Mononuclear cell (primary cell): ENCODE results near the gene CHI3L2. TPM values are rescaled to one million over a fixed set of nuclear protein-coding genes. Genes with fewer than 3 reads are reported as not detected.

Experiments used
- H3K27me3 ChIP-seq: 2 replicates; pipeline ENCODE4 v1.6.0; 2011; ENCODE audit warnings: low read length, control low read depth; ENCODE audit not compliant: insufficient read depth
- H3K4me1 ChIP-seq: 2 replicates; pipeline ENCODE4 v1.5.1; 2011; ENCODE audit warnings: mild to moderate bottlenecking, low read length, control low read depth; ENCODE audit not compliant: insufficient read depth
- H3K4me3 ChIP-seq: 2 replicates; pipeline ENCODE4 v1.5.1; 2011; ENCODE audit warnings: mild to moderate bottlenecking, low read length, moderate library complexity
- H3K9me3 ChIP-seq: 2 replicates; pipeline ENCODE4 v1.5.1; 2011; ENCODE audit warnings: low read depth, mild to moderate bottlenecking, control low read depth, low read length
- total RNA-seq: library from RNA; depleted of rRNA; stranded (reverse); fragments of >200 nt; gene quantifications from one replicate; pipeline ENCODE4 v1.2.3, GENCODE V29; 2012

The CHI3L2 gene
- total RNA-seq, 1 donor, result 12.9 TPM

GRCh38 chr1:111198836-111199235 lies 28.7 kb upstream of the CHI3L2 start:
- Histone ChIP-seq H3K4me3 (peak overlapping the region; percentile 55), H3K4me1 (peaks cover 98% of the 10 kb centered on the region), H3K9me3 (no peaks in the 10 kb centered on the region), H3K27me3 (no peaks in the 10 kb centered on the region)

GRCh38 chr1:111199329-111199728 lies 28.2 kb upstream of the CHI3L2 start:
- H3K9me3 ChIP-seq, result no peaks in the 10 kb centered on the region
- H3K27me3 ChIP-seq, result no peaks in the 10 kb centered on the region
- H3K4me3 ChIP-seq, result peak overlapping the region; percentile 55
- peaks cover 94% of the 10 kb centered on the region for H3K4me1 ChIP-seq

- H3K4me1 ChIP-seq, result peaks cover 94% of the 10 kb centered on the region
Observed at GRCh38 chr1:111199881-111200801, 27.4 kb upstream of the CHI3L2 start, which contains the start of gene DENND2D. Gene DENND2D, minus strand, starts transcription at chr1:111200646. Its CDS starts 187 bp downstream, at chr1:111200459.

GRCh38 chr1:111200802-111201161 lies 26.7 kb upstream of the CHI3L2 start:
- Histone ChIP-seq H3K4me1 (peaks cover 92% of the 10 kb centered on the region), H3K9me3 (no peaks in the 10 kb centered on the region), H3K4me3 (peak overlapping the region; percentile 55), H3K27me3 (no peaks in the 10 kb centered on the region)

More at GRCh38 chr1:111199881-111200801, 27.4 kb upstream of the CHI3L2 start, which contains the start of gene DENND2D:
- H3K27me3 ChIP-seq, result no peaks in the 10 kb centered on the region
- H3K9me3 ChIP-seq, result no peaks in the 10 kb centered on the region
- peak within 1 kb of the TSS; percentile 55 for H3K4me3 ChIP-seq

- peaks cover 91% of the 10 kb centered on the region for H3K4me1 ChIP-seq
- no peaks in the 10 kb centered on the region for H3K9me3 ChIP-seq
- peak overlapping the region; percentile 55 for H3K4me3 ChIP-seq
- no peaks in the 10 kb centered on the region for H3K27me3 ChIP-seq
Observed at GRCh38 chr1:111201275-111202090, 26.0 kb upstream of the CHI3L2 start.

GRCh38 chr1:111202366-111202706 lies 25.2 kb upstream of the CHI3L2 start:
- Histone ChIP-seq H3K27me3 (no peaks in the 10 kb centered on the region), H3K4me1 (peaks cover 91% of the 10 kb centered on the region), H3K4me3 (no peak overlapping the region), H3K9me3 (no peaks in the 10 kb centered on the region)

GRCh38 chr1:111202707-111203623 lies 24.5 kb upstream of the CHI3L2 start:
- Histone ChIP-seq H3K27me3 (no peaks in the 10 kb centered on the region), H3K4me1 (peaks cover 86% of the 10 kb centered on the region), H3K4me3 (peak overlapping the region; percentile 48), H3K9me3 (no peaks in the 10 kb centered on the region)

- Histone ChIP-seq H3K4me3 (peak overlapping the region; percentile 48), H3K9me3 (no peaks in the 10 kb centered on the region), H3K27me3 (no peaks in the 10 kb centered on the region), H3K4me1 (peaks cover 78% of the 10 kb centered on the region)
Observed at GRCh38 chr1:111203681-111204200, 23.8 kb upstream of the CHI3L2 start.

GRCh38 chr1:111204201-111204982 lies 23.1 kb upstream of the CHI3L2 start:
- H3K9me3 ChIP-seq, result no peaks in the 10 kb centered on the region
- peak overlapping the region; percentile 48 for H3K4me3 ChIP-seq
- no peaks in the 10 kb centered on the region for H3K27me3 ChIP-seq
- peaks cover 72% of the 10 kb centered on the region for H3K4me1 ChIP-seq

- Histone ChIP-seq H3K27me3 (no peaks in the 10 kb centered on the region), H3K4me3 (peak overlapping the region; percentile 48), H3K4me1 (peaks cover 64% of the 10 kb centered on the region), H3K9me3 (no peaks in the 10 kb centered on the region)
Observed at GRCh38 chr1:111204983-111205713, 22.4 kb upstream of the CHI3L2 start.

GRCh38 chr1:111205714-111206050 lies 21.8 kb upstream of the CHI3L2 start:
- Histone ChIP-seq H3K4me3 (no peak overlapping the region), H3K27me3 (no peaks in the 10 kb centered on the region), H3K4me1 (peaks cover 59% of the 10 kb centered on the region), H3K9me3 (no peaks in the 10 kb centered on the region)

- Histone ChIP-seq H3K9me3 (no peaks in the 10 kb centered on the region), H3K4me1 (peaks cover 49% of the 10 kb centered on the region), H3K4me3 (no peak overlapping the region), H3K27me3 (no peaks in the 10 kb centered on the region)
Observed at GRCh38 chr1:111208921-111209320, 18.6 kb upstream of the CHI3L2 start.

- H3K4me1 ChIP-seq, result peaks cover 52% of the 10 kb centered on the region
- no peak overlapping the region for H3K4me3 ChIP-seq
- no peaks in the 10 kb centered on the region for H3K9me3 ChIP-seq
- no peaks in the 10 kb centered on the region for H3K27me3 ChIP-seq
Observed at GRCh38 chr1:111209622-111210021, 17.9 kb upstream of the CHI3L2 start.
